GM23338 (cell line): ENCODE data around the gene IER5. TPM values are rescaled to one million over a fixed set of nuclear protein-coding genes. Genes with fewer than 3 reads are reported as not detected.

Experiments used
- ATAC-seq: fragments of 200-7000 bp; cut with Tn5 transposase; 3 replicates; pipeline ENCODE4 v1.9.1; 2020
- DNase-seq: peaks from one replicate; pipeline ENCODE4 v3.0.0-alpha.2; 2015; ENCODE audit warnings: low spot score
- H2AFZ ChIP-seq: fragments of 200-600 bp; sonication (generic); 2 replicates; pipeline ENCODE4 v1.8.0; 2016; ENCODE audit warnings: antibody characterized with exemption, mild to moderate bottlenecking, moderate library complexity
- H3F3A ChIP-seq: fragments of 200-600 bp; sonication (generic); replicated peaks from 2 replicates; pipeline ENCODE4 v1.8.0; 2017; ENCODE audit warnings: antibody characterized with exemption, mixed run types, low read depth
- H3K27ac ChIP-seq: fragments of 200-600 bp; sonication (generic); 2 replicates; pipeline ENCODE4 v1.6.1; 2016; ENCODE audit warnings: low read depth
- H3K27me3 ChIP-seq: fragments of 200-600 bp; sonication (generic); 2 replicates; pipeline ENCODE4 v1.8.0; 2016; ENCODE audit warnings: mild to moderate bottlenecking, mixed run types, moderate library complexity; ENCODE audit not compliant: insufficient read depth
- H3K36me3 ChIP-seq: fragments of 200-600 bp; sonication (generic); 2 replicates; pipeline ENCODE4 v1.8.0; 2016; ENCODE audit warnings: mild to moderate bottlenecking; ENCODE audit not compliant: insufficient read depth
- H3K4me1 ChIP-seq: fragments of 200-600 bp; sonication (generic); 2 replicates; pipeline ENCODE4 v1.8.0; 2016; ENCODE audit warnings: mild to moderate bottlenecking, moderate library complexity; ENCODE audit not compliant: insufficient read depth
- H3K4me2 ChIP-seq: fragments of 200-600 bp; sonication (generic); 2 replicates; pipeline ENCODE4 v1.7.1; 2017; ENCODE audit warnings: mixed run types
- H3K4me3 ChIP-seq: fragments of 200-600 bp; sonication (generic); 2 replicates; pipeline ENCODE4 v1.6.1; 2016; ENCODE audit warnings: mixed run types
- H3K79me2 ChIP-seq: fragments of 200-600 bp; sonication (generic); replicated peaks from 2 replicates; pipeline ENCODE4 v1.8.0; 2017; ENCODE audit warnings: mild to moderate bottlenecking; ENCODE audit not compliant: insufficient read depth
- H3K9me2 ChIP-seq: fragments of 200-600 bp; sonication (generic); 2 replicates; pipeline ENCODE4 v1.8.0; 2017; ENCODE audit not compliant: insufficient read depth
- H4K20me1 ChIP-seq: fragments of 200-600 bp; sonication (generic); replicated peaks from 2 replicates; pipeline ENCODE4 v1.8.0; 2017; ENCODE audit warnings: mild to moderate bottlenecking; ENCODE audit not compliant: insufficient read depth
- H3K27ac Mint-ChIP-seq: 2 replicates; pipeline ENCODE4 v1.8.0; 2020; ENCODE audit warnings: inconsistent platforms, mild to moderate bottlenecking, moderate library complexity, mixed read lengths
- H3K27me3 Mint-ChIP-seq: 3 replicates; pipeline ENCODE4 v1.8.0; 2022; ENCODE audit warnings: low read depth, mild to moderate bottlenecking, moderate library complexity, mixed read lengths, inconsistent platforms; ENCODE audit not compliant: insufficient read depth, poor library complexity
- H3K36me3 Mint-ChIP-seq: 3 replicates; pipeline ENCODE4 v1.8.0; 2021; ENCODE audit warnings: low read depth, mild to moderate bottlenecking, inconsistent platforms, moderate library complexity, mixed read lengths
- H3K4me1 Mint-ChIP-seq: 3 replicates; pipeline ENCODE4 v1.8.0; 2020; ENCODE audit warnings: mild to moderate bottlenecking, inconsistent platforms, mixed read lengths
- H3K4me3 Mint-ChIP-seq: 3 replicates; pipeline ENCODE4 v1.8.0; 2021; ENCODE audit warnings: moderate library complexity, mild to moderate bottlenecking, inconsistent platforms, mixed read lengths
- H3K9me3 Mint-ChIP-seq: 3 replicates; pipeline ENCODE4 v1.8.0; 2020; ENCODE audit warnings: moderate library complexity, mild to moderate bottlenecking, inconsistent platforms, mixed read lengths
- EZH2phosphoT487 ChIP-seq: fragments of 200-600 bp; sonication (generic); IDR thresholded peaks from one replicate; pipeline ENCODE4 v1.8.1; 2018; ENCODE audit warnings: antibody characterized with exemption; ENCODE audit not compliant: unreplicated experiment
- JUNB ChIP-seq: IDR thresholded peaks from one replicate; pipeline ENCODE4 v1.6.1; 2016; ENCODE audit warnings: antibody characterized with exemption; ENCODE audit not compliant: unreplicated experiment
- NANOG ChIP-seq: IDR thresholded peaks from 2 replicates; pipeline ENCODE4 v1.6.1; 2016; ENCODE audit warnings: antibody characterized with exemption, borderline replicate concordance
- POLR2AphosphoS5 ChIP-seq: IDR thresholded peaks from 2 replicates; pipeline ENCODE4 v1.6.1; 2016; ENCODE audit warnings: antibody characterized with exemption, low read depth
- STAT1 ChIP-seq: IDR thresholded peaks from one replicate; pipeline ENCODE4 v1.6.1; 2016; ENCODE audit warnings: antibody characterized with exemption; ENCODE audit not compliant: unreplicated experiment
- ZNF331 ChIP-seq: fragments of 250-450 bp; sonication (Bioruptor Pico); IDR thresholded peaks from 2 replicates; pipeline ENCODE4 v1.5.0; 2020; ENCODE audit warnings: low read depth, mild to moderate bottlenecking, moderate library complexity
- polyA plus RNA-seq: library from polyadenylated mRNA; unstranded; fragments of >200 nt; fragmentation: Nextera tagmentation; extraction: Ambion mirVana; gene quantifications from 2 replicates; pipeline ENCODE4 v1.2.1, GENCODE V29; 2016
- total RNA-seq: library from RNA; depleted of rRNA; stranded (reverse); fragments of >200 nt; shearing (Covaris generic); gene quantifications from 2 replicates; pipeline ENCODE4 v1.2.3, GENCODE V29; 2014
- TF ChIP-seq, protein P1 (sequence below): IDR thresholded peaks from 2 replicates; pipeline ENCODE4 v1.6.1; 2016; ENCODE audit warnings: antibody characterized with exemption
- TF ChIP-seq, protein P2 (sequence below): IDR thresholded peaks from one replicate; pipeline ENCODE4 v1.6.1; 2018; ENCODE audit warnings: antibody characterized with exemption; ENCODE audit not compliant: unreplicated experiment

The IER5 gene
- total and polyA plus RNA-seq, 2 experiments from 2014 or later: 3.8 to 9.5 TPM

DNA sequence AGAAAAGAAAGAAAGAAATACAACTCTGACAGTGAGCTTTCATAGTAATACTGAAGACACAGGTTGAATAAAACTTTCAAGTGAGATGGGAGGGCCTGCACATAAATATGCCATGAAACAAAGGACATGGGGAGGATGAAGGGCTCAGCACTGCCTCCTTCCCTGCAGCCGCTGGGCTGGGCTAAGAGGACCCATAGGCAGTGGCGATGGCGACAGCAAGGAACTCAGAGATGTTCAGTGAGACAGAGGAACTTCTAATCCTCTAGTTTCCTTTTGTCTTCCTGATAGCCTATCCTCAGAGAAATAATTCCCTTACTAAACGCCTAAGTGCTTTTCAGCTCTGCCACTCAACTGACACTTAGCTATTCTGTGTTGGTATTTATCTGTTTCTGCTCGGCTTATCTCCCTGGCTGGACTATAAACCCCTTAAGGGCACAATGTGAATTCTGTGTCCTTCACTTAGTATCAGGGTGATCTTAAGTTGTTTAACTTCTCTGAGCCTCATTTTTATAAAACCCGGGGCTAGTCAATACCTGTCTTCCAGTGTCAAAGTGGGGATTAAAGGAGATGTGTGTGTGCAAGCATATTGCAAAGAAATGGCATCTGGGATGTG is 24.4 kb upstream of the IER5 start:
- Mint-ChIP-seq H3K36me3 (no peaks in the 10 kb centered on the region), H3K9me3 (no peaks in the 10 kb centered on the region), H3K27me3 (no peaks in the 10 kb centered on the region), H3K27ac (no peak overlapping the region), H3K4me3 (no peak overlapping the region), H3K4me1 (peaks cover 20% of the 10 kb centered on the region)
- H3F3A ChIP-seq: no peaks in the 10 kb centered on the region
- no peak overlapping the region for H3K4me2 ChIP-seq
- no peaks in the 10 kb centered on the region for H3K27me3 ChIP-seq
- DNase-seq (no peak), ATAC-seq (peak; percentile 68)
- TF ChIP-seq EZH2phosphoT487 (no peak), ZNF331 (no peak)
- TF ChIP-seq, protein P1, sequence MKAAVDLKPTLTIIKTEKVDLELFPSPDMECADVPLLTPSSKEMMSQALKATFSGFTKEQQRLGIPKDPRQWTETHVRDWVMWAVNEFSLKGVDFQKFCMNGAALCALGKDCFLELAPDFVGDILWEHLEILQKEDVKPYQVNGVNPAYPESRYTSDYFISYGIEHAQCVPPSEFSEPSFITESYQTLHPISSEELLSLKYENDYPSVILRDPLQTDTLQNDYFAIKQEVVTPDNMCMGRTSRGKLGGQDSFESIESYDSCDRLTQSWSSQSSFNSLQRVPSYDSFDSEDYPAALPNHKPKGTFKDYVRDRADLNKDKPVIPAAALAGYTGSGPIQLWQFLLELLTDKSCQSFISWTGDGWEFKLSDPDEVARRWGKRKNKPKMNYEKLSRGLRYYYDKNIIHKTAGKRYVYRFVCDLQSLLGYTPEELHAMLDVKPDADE: no peak
- peaks cover 12% of the 10 kb centered on the region; the same call in 1 of the 2 replicates for H3K9me2 ChIP-seq
- no peaks in the 10 kb centered on the region for H3K79me2 ChIP-seq
- H2AFZ ChIP-seq: no peak overlapping the region; the same call in 1 of the 2 replicates
- no peaks in the 10 kb centered on the region for H3K36me3 ChIP-seq
- no peak overlapping the region for H3K4me3 ChIP-seq
- H3K27ac ChIP-seq: no peak overlapping the region
- H4K20me1 ChIP-seq: no peaks in the 10 kb centered on the region
- peaks cover 19% of the 10 kb centered on the region for H3K4me1 ChIP-seq

- H3K9me2 ChIP-seq: peaks cover 7% of the 10 kb centered on the region; the same call in 1 of the 2 replicates
- Mint-ChIP-seq H3K4me3 (no peak overlapping the region), H3K27ac (no peak overlapping the region), H3K9me3 (no peaks in the 10 kb centered on the region), H3K27me3 (no peaks in the 10 kb centered on the region), H3K36me3 (no peaks in the 10 kb centered on the region), H3K4me1 (peaks cover 20% of the 10 kb centered on the region)
- no peak for ATAC-seq
- H3K4me1 ChIP-seq: peaks cover 19% of the 10 kb centered on the region
- no peaks in the 10 kb centered on the region for H3F3A ChIP-seq
- H3K27ac ChIP-seq: no peak overlapping the region
- no peak for TF ChIP-seq JUNB
- no peak for TF ChIP-seq STAT1
- no peak for TF ChIP-seq EZH2phosphoT487
- TF ChIP-seq ZNF331: no peak
- TF ChIP-seq, protein P2, sequence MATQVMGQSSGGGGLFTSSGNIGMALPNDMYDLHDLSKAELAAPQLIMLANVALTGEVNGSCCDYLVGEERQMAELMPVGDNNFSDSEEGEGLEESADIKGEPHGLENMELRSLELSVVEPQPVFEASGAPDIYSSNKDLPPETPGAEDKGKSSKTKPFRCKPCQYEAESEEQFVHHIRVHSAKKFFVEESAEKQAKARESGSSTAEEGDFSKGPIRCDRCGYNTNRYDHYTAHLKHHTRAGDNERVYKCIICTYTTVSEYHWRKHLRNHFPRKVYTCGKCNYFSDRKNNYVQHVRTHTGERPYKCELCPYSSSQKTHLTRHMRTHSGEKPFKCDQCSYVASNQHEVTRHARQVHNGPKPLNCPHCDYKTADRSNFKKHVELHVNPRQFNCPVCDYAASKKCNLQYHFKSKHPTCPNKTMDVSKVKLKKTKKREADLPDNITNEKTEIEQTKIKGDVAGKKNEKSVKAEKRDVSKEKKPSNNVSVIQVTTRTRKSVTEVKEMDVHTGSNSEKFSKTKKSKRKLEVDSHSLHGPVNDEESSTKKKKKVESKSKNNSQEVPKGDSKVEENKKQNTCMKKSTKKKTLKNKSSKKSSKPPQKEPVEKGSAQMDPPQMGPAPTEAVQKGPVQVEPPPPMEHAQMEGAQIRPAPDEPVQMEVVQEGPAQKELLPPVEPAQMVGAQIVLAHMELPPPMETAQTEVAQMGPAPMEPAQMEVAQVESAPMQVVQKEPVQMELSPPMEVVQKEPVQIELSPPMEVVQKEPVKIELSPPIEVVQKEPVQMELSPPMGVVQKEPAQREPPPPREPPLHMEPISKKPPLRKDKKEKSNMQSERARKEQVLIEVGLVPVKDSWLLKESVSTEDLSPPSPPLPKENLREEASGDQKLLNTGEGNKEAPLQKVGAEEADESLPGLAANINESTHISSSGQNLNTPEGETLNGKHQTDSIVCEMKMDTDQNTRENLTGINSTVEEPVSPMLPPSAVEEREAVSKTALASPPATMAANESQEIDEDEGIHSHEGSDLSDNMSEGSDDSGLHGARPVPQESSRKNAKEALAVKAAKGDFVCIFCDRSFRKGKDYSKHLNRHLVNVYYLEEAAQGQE: no peak
- no peak for TF ChIP-seq NANOG
- no peak for TF ChIP-seq POLR2AphosphoS5
- no peak for DNase-seq
- no peaks in the 10 kb centered on the region for H4K20me1 ChIP-seq
- H3K4me2 ChIP-seq: no peak overlapping the region
- H3K27me3 ChIP-seq: no peaks in the 10 kb centered on the region
- no peak overlapping the region for H3K4me3 ChIP-seq
- H2AFZ ChIP-seq: no peak overlapping the region
- no peaks in the 10 kb centered on the region for H3K79me2 ChIP-seq
- no peaks in the 10 kb centered on the region for H3K36me3 ChIP-seq
Measured at GRCh38 chr1:181064702-181065101, 23.8 kb upstream of the IER5 start.
